Activated CD8-positive, alpha-beta T cell treated with anti-CD3 and anti-CD28 coated beads for 36 hours (primary cell): ENCODE measurements around the gene TIMP1. TPM values are rescaled to one million over a fixed set of nuclear protein-coding genes. Genes with fewer than 3 reads are reported as not detected.
"Not testable (repeated sequence)": the region's sequence is repeated elsewhere in the genome, so short reads cannot be mapped to it uniquely, and the experiment has no call there.

ENCODE experiments used
- ATAC-seq: fragments of 200-7000 bp; cut with Tn5 transposase; one replicate; pipeline ENCODE4 v1.10.0; 2021; ENCODE audit warnings: mild to moderate bottlenecking, moderate library complexity
- CTCF ChIA-PET: fragments of 350-600 bp; sonication (Branson Sonifier 250); formaldehyde crosslinking; loops from one replicate; lab custom pipeline; 2021; ENCODE audit warnings: antibody characterized with exemption; lab: Charles Lee
- POLR2A ChIA-PET: fragments of 350-600 bp; sonication (Branson Sonifier 250); formaldehyde crosslinking; loops from one replicate; lab custom pipeline; 2021; ENCODE audit warnings: antibody characterized with exemption; lab: Charles Lee
- DNase-seq: peaks from one replicate; pipeline ENCODE4 v3.0.0-alpha.2; 2020
- H3K27ac Mint-ChIP-seq: one replicate; pipeline ENCODE4 v1.8.0; 2021; ENCODE audit warnings: mild to moderate bottlenecking, mixed read lengths
- H3K27me3 Mint-ChIP-seq: one replicate; pipeline ENCODE4 v1.8.0; 2021; ENCODE audit warnings: mixed read lengths
- H3K36me3 Mint-ChIP-seq: one replicate; pipeline ENCODE4 v1.8.0; 2021; ENCODE audit warnings: low read depth, mixed read lengths
- H3K4me1 Mint-ChIP-seq: one replicate; pipeline ENCODE4 v1.8.0; 2021; ENCODE audit warnings: low read depth, mixed read lengths
- H3K4me3 Mint-ChIP-seq: one replicate; pipeline ENCODE4 v1.8.0; 2021; ENCODE audit warnings: mild to moderate bottlenecking, moderate library complexity, mixed read lengths
- H3K9me3 Mint-ChIP-seq: one replicate; pipeline ENCODE4 v1.8.0; 2021; ENCODE audit warnings: mixed read lengths
- intact Hi-C: fragments of 100-400 bp; cut with micrococcal nuclease; formaldehyde crosslinking; loops from one replicate; pipeline ENCODE4 v1.10.0; 2022
- total RNA-seq, 2 experiments: library from RNA; stranded (reverse); gene quantifications; one replicate each; pipeline ENCODE4 v1.2.3, GENCODE V29; 2021
- TF ChIP-seq, protein P1 (sequence below): fragments of 200-600 bp; IDR thresholded peaks from one replicate; pipeline ENCODE4 v1.8.0; 2022; ENCODE audit warnings: antibody characterized with exemption, mild to moderate bottlenecking

Gene TIMP1
- total RNA-seq, 2 experiments from 2014 or later, result 3.0 to 4.3 TPM

DNA sequence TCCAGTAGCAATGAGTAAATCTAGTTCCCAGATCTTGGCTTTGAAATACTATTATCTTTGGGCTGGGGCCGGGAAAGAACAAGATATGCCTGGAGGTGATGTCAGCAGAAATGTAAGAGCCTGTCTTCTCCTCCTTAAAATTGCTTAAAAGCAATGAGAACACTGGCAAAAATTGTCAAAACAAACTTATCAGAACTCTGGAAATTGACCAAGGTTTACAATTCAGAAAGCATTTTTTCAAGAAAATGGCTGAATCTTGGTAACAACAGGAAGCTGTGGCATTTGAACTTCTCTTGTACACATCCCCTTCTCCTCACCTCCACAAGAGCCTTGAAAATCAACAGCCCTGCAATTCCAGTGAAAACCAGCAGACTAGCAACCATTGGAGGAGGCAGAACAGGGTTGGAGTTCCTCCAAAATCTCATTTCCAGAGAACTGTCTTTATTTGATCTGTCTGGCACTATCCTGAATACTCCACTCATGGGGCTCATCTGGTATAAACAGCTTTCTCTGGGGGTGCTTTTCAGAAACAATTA lies 13.5 kb downstream of the TIMP1 start:
- DNase-seq, result no peak
- ATAC-seq, result no peak
- H3K4me3 Mint-ChIP-seq, result no peak overlapping the region
- H3K27ac Mint-ChIP-seq, result no peak overlapping the region
- peaks cover 6% of the 10 kb centered on the region for H3K4me1 Mint-ChIP-seq
- peaks cover 6% of the 10 kb centered on the region for H3K9me3 Mint-ChIP-seq
- TF ChIP-seq, protein P1, sequence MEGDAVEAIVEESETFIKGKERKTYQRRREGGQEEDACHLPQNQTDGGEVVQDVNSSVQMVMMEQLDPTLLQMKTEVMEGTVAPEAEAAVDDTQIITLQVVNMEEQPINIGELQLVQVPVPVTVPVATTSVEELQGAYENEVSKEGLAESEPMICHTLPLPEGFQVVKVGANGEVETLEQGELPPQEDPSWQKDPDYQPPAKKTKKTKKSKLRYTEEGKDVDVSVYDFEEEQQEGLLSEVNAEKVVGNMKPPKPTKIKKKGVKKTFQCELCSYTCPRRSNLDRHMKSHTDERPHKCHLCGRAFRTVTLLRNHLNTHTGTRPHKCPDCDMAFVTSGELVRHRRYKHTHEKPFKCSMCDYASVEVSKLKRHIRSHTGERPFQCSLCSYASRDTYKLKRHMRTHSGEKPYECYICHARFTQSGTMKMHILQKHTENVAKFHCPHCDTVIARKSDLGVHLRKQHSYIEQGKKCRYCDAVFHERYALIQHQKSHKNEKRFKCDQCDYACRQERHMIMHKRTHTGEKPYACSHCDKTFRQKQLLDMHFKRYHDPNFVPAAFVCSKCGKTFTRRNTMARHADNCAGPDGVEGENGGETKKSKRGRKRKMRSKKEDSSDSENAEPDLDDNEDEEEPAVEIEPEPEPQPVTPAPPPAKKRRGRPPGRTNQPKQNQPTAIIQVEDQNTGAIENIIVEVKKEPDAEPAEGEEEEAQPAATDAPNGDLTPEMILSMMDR, result no peak
- H3K27me3 Mint-ChIP-seq, result no peaks in the 10 kb centered on the region
- ChIA-PET POLR2A (interaction anchor here (1.1 kb wide), 1 partner anchor 9 kb away, joined by 3 read pairs; no protein-coding TSS in a partner anchor), CTCF (interaction anchor here (1.4 kb wide), 1 partner anchor 27 kb away, joined by 5 read pairs; no protein-coding TSS in a partner anchor)
- H3K36me3 Mint-ChIP-seq, result peaks cover 5% of the 10 kb centered on the region
- intact Hi-C loops, result no loop called here

GRCh38 chrX:47596256-47596655 lies 14.0 kb downstream of the TIMP1 start:
- Mint-ChIP-seq H3K4me3 (no peak overlapping the region), H3K27me3 (no peaks in the 10 kb centered on the region), H3K27ac (no peak overlapping the region), H3K4me1 (peaks cover 6% of the 10 kb centered on the region), H3K9me3 (peaks cover 6% of the 10 kb centered on the region), H3K36me3 (peaks cover 5% of the 10 kb centered on the region)
- POLR2A ChIA-PET, result interaction anchor here (1.1 kb wide), 1 partner anchor 9 kb away, joined by 3 read pairs; no protein-coding TSS in a partner anchor
- CTCF ChIA-PET, result no interaction called here
- no peak for DNase-seq
- intact Hi-C loops, result no loop called here
- TF ChIP-seq, protein P1, result no peak
- no peak for ATAC-seq

DNA sequence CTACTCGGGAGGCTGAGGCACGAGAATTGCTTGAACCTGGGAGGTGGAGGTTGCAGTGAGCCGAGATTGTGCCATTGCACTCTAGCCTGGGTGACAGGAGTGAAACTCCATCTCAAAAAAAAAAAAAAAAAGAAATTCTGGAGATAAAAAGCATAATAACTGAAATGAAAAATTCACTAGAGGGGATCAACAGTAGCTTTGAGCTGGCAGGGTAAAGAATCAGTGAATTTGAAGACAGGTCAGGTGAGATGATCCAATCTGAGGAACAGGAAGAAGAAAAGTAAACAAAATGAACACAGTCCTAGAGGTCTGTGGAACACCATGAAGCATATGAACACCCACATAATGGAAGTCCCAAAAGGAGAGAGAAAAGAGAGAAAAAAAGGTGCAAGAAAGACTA lies 15.0 kb downstream of the TIMP1 start:
- H3K27me3 Mint-ChIP-seq, result no peaks in the 10 kb centered on the region
- POLR2A ChIA-PET, result no interaction called here
- TF ChIP-seq, protein P1, result no peak
- no peak overlapping the region for H3K4me3 Mint-ChIP-seq
- ATAC-seq, result no peak
- H3K4me1 Mint-ChIP-seq, result peaks cover 6% of the 10 kb centered on the region
- H3K36me3 Mint-ChIP-seq, result peaks cover 5% of the 10 kb centered on the region
- no peak for DNase-seq
- H3K9me3 Mint-ChIP-seq, result peaks cover 6% of the 10 kb centered on the region
- no peak overlapping the region for H3K27ac Mint-ChIP-seq
- intact Hi-C loops, result no loop called here
- CTCF ChIA-PET, result no interaction called here

- H3K27ac Mint-ChIP-seq, ATAC-seq: not testable (repeated sequence)
Observed at GRCh38 chrX:47603125-47603524, 20.9 kb downstream of the TIMP1 start.

DNA sequence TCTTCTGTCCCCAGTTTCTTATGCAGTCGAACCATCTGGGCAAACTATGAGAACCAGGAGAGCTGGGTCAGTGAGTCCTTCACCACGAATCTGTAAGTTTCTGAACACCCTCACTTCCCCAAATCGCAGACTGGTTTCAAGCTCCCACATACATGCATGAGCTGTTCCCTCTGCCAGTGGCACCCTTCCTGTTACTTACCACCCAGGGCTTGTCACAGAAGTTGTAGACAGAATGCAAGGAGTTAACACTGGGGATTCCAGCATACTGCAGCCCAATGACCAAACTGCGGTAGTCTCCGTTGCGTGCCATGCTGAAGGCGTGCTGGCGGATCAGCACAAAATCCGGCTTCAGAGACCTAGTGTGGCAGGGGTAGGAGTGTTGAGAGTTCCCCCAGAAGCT lies 22.8 kb downstream of the TIMP1 start:
- Mint-ChIP-seq H3K4me1 (peaks cover 5% of the 10 kb centered on the region), H3K27me3 (no peaks in the 10 kb centered on the region), H3K4me3 (no peak overlapping the region), H3K36me3 (no peaks in the 10 kb centered on the region), H3K27ac (no peak overlapping the region), H3K9me3 (no peaks in the 10 kb centered on the region)
- CTCF ChIA-PET, result no interaction called here
- no peak for DNase-seq
- POLR2A ChIA-PET, result no interaction called here
- no peak for ATAC-seq
- intact Hi-C loops, result no loop called here
- TF ChIP-seq, protein P1, result no peak

More at GRCh38 chrX:47603125-47603524, 20.9 kb downstream of the TIMP1 start:
- H3K4me3 Mint-ChIP-seq, DNase-seq, H3K36me3 Mint-ChIP-seq, POLR2A ChIA-PET, H3K4me1 Mint-ChIP-seq, intact Hi-C loops, CTCF ChIA-PET, H3K9me3 Mint-ChIP-seq, H3K27me3 Mint-ChIP-seq: not testable (repeated sequence)
